AG04449 (cell line): ENCODE results near the gene INVS.
"Not testable (repeated sequence)": the region's sequence is repeated elsewhere in the genome, so short reads cannot be mapped to it uniquely, and the experiment has no call there.

Source experiments
- CTCF ChIA-PET: fragments of 350-600 bp; formaldehyde crosslinking; extraction: SDS; loops from one replicate; lab custom pipeline; 2021; ENCODE audit warnings: antibody characterized with exemption; lab: Yijun Ruan, JAX
- POLR2A ChIA-PET: fragments of 400-600, 350-600 bp; formaldehyde crosslinking; extraction: SDS; loops from one replicate; lab custom pipeline; 2020; ENCODE audit warnings: antibody characterized with exemption, inconsistent platforms; lab: Yijun Ruan, JAX
- DNase-seq: peaks from one replicate; pipeline ENCODE4 v3.0.0-alpha.2; 2010; ENCODE audit warnings: low read depth, low spot score
- H3K4me3 ChIP-seq: 2 replicates; pipeline ENCODE4 v1.5.1; 2011; ENCODE audit warnings: low read depth, mild to moderate bottlenecking, control low read depth, low read length
- CTCF ChIP-seq: IDR thresholded peaks from one replicate; pipeline ENCODE4 v1.5.1; 2011; ENCODE audit warnings: mild to moderate bottlenecking, moderate library complexity, low read length, control low read depth, inconsistent platforms; ENCODE audit not compliant: insufficient read depth; ENCODE audit errors: missing control alignments

INVS gene

GRCh38 chr9:100070104-100071041 is 28.7 kb upstream of the INVS start:
- no peak for DNase-seq
- CTCF ChIA-PET: no interaction called here

GRCh38 chr9:100071271-100071670 is 27.8 kb upstream of the INVS start:
- no peak for DNase-seq
- no peak for TF ChIP-seq CTCF
- ChIA-PET POLR2A (no interaction called here), CTCF (no interaction called here)
- no peak overlapping the region for H3K4me3 ChIP-seq

More at GRCh38 chr9:100070104-100071041, 28.7 kb upstream of the INVS start:
- POLR2A ChIA-PET: interaction anchor here (0.7 kb wide), 1 partner anchor 341 kb away, joined by 3 read pairs; no protein-coding TSS in a partner anchor
- no peak overlapping the region for H3K4me3 ChIP-seq
- no peak for TF ChIP-seq CTCF

- no peak for TF ChIP-seq CTCF
- no peak overlapping the region for H3K4me3 ChIP-seq
- CTCF ChIA-PET: interaction anchor here (1.1 kb wide), 1 partner anchor 12 kb away, joined by 3 read pairs; no protein-coding TSS in a partner anchor
- POLR2A ChIA-PET: no interaction called here
- no peak for DNase-seq
These were observed 26.2 kb upstream of the INVS start for GRCh38 chr9:100072805-100073204.

- ChIA-PET CTCF (no interaction called here), POLR2A (no interaction called here)
- no peak overlapping the region for H3K4me3 ChIP-seq
- DNase-seq: no peak
- TF ChIP-seq CTCF: no peak
These were observed 24.9 kb upstream of the INVS start for GRCh38 chr9:100074093-100074492.

- POLR2A ChIA-PET: no interaction called here
- TF ChIP-seq CTCF: no peak
- no peak for DNase-seq
- no peak overlapping the region for H3K4me3 ChIP-seq
- CTCF ChIA-PET: no interaction called here
These were observed 24.1 kb upstream of the INVS start for GRCh38 chr9:100074989-100075388.

GRCh38 chr9:100076256-100076655 is 22.8 kb upstream of the INVS start:
- CTCF ChIA-PET, H3K4me3 ChIP-seq, DNase-seq, POLR2A ChIA-PET: not testable (repeated sequence)
